NCI-H146 treated with DMSO at 0.1 percent for 48 hours (cell line): ENCODE results near the gene HSPA12A.

ENCODE experiments used
- DNase-seq: peaks from one replicate; lab custom pipeline; 2025; ENCODE audit not compliant: unreplicated experiment; lab: John Stamatoyannopoulos, UW

Gene HSPA12A

DNA sequence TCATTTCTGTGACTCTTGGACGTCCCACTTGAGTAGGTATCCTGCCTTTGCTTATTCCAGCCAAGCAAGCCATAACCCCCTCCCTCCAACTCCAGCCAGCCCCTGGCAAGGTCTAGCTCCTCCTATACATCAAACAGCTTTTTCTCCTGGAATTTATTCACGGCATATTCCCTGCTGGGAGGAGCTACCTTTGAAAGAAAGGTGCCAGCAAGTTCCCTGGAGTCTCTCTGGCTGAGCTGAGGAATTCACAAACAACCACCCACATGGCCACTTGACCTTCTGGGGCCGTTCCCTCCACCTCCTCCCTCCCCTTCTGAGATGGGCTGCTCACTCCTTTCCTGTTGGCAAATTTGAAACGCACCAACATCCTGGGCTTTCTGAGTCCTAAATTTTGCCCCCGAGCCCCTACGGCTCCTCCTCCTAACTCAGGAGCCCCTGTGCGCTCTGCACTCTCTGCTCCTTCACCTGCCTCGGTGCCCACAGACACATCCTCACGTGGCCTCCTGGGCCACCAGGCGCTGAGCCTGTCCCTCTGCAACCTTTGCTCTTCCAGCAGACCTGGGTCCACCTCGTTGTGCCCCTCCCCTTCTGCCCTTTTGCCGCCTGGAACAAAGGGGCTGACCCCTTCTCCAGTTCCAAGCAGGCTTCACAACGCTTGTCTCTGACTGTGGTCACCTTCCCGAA, 48.0 kb downstream of the HSPA12A start:
- no peak for DNase-seq

GRCh38 chr10:116692225-116692624, 50.1 kb downstream of the HSPA12A start:
- DNase-seq, result no peak

GRCh38 chr10:116691635-116692034, 50.7 kb downstream of the HSPA12A start:
- DNase-seq, result no peak

DNA sequence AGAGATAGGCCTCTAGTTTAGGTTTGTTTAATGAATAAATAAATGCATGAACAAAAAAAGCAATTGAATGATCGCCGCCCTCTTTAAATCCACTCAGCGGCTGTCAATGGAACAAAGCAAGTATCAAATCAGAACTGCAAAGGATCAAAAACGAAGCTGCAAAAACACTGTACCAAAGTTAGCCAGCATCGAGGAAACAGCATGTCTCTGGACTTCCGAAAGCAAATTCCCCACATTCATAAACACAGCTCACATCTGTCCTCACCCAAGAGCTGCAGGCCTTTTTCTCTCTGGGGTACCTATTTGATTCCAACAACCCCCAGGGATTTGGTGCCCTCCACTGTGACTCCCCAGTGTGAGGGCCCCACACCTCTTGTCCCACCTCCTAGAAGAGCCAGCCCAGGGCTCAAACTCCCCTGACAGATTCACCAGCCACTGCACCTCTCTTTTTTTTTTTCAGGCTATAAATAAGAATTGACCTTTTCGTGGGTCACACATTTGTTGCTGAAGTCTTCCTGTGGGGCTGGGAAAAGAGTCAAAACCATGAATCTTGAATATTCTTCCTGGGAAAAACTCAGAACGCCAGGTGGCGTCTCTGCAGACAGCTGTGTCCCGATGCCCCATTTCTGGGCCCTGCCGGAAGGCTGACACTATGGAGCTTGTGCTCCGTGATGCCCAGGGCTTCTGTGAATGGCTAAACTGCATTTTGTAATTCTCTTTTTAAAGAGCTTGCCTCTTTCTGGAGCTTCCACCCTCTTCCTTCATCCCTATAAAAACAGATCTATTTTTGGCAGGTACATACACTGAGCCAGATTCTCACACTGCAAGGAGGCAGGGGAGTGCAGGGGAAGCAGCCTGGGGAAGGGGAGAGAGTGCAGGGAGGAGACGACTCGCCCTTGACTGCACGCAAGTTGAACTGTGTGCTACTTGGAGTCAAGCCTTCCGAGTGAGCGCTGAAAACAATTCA, 51.7 kb downstream of the HSPA12A start:
- DNase-seq, result no peak

GRCh38 chr10:116689744-116690143, 52.6 kb downstream of the HSPA12A start:
- no peak for DNase-seq

DNA sequence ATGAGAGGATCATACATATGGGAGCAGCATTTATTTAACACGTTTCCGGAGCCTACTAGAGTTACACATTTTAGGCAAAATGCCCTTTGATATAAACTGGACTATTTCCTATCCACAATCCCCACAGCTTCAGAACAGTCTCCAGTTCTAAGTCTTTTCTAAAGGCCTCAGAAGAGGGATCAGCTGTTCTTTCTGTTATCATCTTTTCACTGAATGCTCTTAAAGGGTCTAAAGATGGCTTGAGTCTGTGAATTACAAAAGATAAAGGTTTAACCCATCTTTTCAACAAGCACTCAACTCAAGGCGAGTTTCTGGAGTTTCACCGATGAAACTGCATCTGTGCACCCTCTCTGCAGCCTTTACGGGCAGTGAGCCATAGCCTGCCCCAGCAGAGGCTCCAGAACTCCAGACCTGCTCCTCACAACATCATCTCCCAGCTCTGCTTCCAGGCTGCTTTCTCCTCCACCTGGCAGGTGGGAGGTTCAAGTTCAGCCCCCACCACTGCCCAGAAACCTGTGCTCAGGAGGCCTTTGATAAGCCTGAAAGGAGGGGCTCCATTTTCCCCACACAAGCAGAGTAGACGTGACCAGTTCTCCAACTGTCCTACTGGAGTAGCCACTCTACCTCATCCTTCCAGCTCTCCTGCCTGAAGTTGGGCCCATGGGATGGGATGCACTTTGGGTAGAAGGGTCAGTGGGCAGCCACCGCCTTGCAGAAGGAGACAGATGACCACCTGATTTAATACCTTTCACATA, 53.4 kb downstream of the HSPA12A start:
- DNase-seq, result no peak

DNA sequence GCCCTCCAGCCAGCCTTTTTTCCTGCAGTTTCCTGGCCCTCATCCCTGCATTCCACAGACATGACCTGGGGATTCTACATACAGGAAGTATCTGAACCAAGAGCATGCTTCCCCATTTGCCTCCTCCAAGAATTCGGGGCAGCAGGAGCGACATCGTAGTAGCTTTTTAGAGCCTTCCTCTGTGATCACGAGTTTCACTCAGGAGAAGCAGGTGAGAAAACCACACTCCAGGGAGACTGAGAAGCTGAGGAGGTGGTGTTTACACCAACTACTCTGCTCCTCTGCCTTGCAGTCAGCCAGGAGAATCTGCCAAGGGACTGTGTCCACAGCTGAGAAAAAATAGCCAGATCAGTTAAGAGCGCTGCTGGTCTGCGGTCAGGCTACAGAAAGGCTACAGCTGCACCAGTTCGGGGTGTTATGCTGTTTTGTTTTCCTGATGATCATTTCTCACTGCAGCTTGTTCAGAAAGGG, 54.1 kb downstream of the HSPA12A start:
- no peak for DNase-seq

- no peak for DNase-seq
Observed at GRCh38 chr10:116687633-116688032, 54.7 kb downstream of the HSPA12A start.

DNA sequence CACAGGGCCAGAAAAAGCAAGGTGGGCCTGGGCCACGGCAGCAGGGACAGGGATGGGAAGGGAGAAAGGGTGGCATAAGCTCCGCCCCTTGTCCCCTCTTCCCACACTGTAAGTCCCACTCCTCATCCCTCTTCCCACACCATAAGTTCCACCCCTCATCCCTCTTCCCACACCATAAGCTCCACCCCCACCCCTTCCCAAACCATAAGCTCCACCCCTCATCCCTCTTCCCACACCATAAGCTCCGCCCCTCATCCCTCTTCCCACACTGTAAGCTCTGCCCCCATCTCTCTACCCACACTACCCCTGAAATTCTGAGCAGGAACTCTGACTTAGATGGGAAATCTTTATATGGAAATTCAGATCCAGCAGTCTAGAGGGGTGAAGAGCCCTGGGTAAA, 55.7 kb downstream of the HSPA12A start:
- DNase-seq, result no peak

GRCh38 chr10:116685807-116686206, 56.6 kb downstream of the HSPA12A start:
- DNase-seq, result no peak

- no peak for DNase-seq
Observed at GRCh38 chr10:116684781-116685180, 57.6 kb downstream of the HSPA12A start.

GRCh38 chr10:116683821-116684220, 58.5 kb downstream of the HSPA12A start:
- DNase-seq, result no peak

DNA sequence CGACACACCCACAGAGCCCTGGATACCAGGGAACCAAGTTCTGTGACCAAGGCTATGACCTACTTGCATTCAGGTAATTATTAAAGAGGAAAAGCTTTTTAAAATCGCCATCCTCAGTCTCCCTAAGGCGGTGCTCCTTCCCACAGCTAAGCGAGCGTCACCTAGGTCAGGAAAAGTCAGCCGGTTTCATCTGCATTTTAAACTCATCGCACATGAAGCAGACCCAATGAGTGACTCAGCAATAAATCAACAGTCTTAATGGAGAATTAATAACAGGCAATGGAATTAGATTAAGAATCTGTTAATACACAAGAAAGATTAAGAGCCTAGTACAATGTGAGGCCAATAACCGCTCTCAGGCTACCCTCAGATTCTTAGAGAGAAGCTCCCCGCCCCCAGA, 59.2 kb downstream of the HSPA12A start:
- no peak for DNase-seq

GRCh38 chr10:116679351-116679750, 63.0 kb downstream of the HSPA12A start:
- no peak for DNase-seq

DNA sequence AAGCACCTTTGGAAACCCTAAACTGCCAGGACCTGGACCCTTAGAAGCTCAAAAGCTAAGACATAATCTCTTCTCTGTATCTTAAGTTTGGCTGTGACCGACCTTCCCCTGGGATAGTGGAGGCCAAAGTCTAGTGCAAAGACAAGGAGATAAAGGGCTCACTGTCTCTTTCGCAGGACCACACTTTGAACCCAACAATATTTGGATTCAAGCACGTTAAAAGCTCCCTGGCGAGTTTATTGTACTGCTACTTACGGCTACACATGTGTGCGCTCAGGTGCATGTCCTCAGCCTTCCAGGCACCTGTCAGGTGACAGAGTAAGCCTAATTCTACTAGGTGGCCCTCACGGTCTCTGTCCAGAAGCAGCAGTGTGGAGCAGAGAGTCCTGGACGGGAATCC, 65.7 kb downstream of the HSPA12A start:
- DNase-seq, result no peak

DNA sequence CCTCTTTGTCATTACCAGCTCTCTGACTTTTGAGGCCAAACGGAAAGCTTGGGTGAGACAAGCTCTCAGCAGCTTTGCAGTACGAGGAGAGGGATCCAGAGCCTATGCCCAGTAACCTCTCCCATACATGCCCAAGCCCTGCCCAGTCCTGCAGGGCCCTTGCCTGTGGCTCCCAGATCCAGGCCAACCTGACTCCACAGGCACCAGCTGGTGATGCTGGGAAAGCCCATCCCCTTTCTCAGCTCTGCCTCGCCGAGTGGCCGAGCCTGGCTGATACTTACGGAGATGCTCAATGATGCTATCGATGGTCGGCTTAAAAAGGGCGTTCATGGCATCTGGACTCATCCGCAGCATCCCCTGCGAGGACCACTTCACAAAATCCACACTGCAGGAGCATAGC, 66.2 kb downstream of the HSPA12A start:
- no peak for DNase-seq

DNA sequence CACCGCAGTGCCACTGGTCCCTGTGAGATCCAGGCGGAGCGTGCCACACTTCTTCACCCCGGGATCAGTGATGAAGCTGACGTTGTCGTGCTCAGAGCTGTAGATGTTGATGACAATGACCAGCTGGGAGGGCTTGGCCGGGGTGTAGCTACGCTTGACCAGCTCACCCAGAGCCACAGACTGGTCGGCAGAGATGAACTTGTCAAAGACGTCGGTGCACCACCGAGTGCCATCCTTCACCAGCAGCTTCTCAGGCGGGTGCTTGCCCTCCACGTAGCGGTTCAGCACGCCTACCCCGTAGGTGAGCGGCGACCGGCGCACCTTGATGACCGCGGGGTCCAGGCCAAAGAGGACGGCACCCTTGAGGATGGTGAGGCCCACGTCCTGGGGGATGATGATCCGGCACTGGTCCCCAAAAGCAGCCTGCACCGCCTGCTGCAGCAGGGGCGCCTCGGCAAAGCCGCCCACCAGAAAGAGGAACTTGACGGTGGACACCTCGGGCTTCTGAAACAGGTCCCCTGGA, 67.4 kb downstream of the HSPA12A start:
- DNase-seq, result no peak

DNA sequence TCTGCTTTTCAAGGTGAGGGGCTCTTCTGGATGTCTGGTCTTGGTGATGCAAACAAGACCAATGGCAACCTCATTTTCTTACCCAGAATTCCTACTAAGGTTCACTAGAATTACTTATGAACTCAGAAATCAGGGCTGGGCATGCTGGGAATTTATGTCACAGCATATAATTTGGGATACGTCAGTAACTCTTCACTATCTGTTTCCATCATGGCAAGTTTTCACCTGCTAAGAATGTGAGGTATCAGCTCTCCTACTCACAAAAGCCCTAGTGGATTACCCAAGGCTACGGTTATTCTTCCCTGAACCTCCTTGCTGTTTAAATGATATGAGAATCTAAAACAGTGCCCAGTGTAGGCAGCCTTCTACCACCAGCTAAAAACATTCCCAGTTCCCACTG, 68.5 kb downstream of the HSPA12A start:
- no peak for DNase-seq

GRCh38 chr10:116672891-116673290, 69.5 kb downstream of the HSPA12A start:
- DNase-seq, result no peak

DNA sequence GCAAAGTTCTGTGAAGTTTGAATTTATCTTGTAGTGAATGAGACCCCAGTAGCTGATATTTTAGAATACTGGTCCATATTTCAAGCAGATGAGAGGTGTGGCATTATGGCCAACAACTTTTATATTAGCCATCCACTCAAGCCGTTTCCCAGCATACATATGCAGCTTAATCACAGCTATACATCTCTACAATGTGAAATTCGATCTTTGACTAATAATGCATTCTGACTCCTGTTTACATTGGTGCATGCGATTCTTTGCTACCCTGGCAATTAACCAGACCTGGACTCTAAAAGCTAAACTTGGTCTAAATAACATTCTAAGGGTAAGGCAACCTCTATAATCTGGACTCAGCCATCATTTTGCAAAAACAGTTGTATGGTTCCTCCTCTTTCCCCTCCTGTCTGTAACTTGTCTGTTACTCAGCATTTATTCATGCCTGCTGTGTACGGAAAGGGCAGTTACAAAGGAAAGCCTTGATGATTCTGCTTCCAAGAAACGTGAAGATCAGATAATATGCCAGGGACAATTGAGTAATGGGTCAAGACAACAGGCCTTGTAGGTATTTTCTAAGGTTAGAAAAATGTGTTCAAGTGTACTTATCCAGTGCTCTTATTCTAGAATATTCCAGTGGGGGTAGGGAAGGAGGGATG, 71.0 kb downstream of the HSPA12A start:
- no peak for DNase-seq

DNA sequence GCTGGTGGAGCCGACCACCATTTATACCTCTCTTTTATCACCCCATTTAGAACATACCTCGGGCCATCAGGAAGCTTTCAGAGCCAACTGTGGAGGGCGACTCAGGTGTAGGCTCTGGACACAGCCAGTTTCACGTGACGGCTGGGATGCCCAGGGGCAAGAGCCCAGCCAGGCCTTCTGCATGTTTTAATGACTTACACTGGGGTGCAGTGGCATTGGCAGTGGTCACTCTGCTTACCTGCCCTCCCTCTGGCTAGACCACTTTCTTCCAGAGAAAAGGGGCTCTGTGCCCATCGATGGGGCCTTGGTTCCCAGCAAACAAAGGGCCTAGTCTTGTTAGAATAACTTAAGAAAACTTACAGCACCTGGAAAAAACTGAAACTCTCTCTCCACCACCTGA, 71.7 kb downstream of the HSPA12A start:
- DNase-seq, result no peak
